HG03571 (cell line): ENCODE results near the gene PRDM13.
"Not testable (repeated sequence)": the region's sequence is repeated elsewhere in the genome, so short reads cannot be mapped to it uniquely, and the experiment has no call there.

ENCODE experiments used
- ATAC-seq: cut with Tn5 transposase; IDR thresholded peaks from one replicate; pipeline ENCODE4 v1.9.1; 2021; ENCODE audit not compliant: unreplicated experiment

The PRDM13 gene

DNA sequence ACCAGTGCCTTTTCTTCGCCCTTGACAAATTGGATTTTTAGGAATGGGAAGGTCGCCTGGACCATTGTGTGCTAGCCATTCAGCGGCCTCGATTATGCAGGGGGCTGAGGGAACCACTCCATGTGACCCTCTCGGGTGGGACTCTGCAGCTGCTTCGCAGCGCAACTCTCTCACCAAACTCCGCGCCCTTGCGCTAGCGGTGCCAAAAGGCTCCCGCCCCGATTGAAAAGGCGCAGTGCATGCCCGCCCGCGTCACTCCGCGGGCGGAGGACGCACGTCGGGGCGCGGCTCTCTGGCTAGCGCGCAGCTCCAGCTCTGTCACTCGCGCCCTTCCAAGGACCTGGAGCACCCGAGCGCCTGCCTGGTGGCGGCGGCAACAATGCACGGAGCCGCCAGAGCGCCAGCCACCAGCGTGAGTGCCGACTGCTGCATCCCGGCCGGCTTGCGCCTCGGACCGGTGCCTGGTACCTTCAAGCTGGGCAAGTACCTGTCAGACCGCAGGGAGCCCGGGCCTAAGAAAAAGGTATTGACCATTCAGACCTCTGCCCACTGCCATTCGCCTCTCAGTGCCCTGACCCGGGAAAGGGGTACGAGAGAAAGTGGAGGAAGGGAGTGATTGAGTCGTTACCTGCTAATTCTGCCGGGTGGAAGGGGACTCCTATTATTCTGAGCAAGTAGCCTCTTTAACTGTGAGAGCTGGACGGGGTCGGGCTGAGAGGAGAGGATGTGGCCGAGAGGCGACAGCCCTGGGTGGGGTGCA, at the start of gene PRDM13:
Gene PRDM13, plus strand, starts transcription at position 178 of the 760 bp plus-strand sequence. Its CDS starts 202 bp downstream, at position 380.
- ATAC-seq: no peak

DNA sequence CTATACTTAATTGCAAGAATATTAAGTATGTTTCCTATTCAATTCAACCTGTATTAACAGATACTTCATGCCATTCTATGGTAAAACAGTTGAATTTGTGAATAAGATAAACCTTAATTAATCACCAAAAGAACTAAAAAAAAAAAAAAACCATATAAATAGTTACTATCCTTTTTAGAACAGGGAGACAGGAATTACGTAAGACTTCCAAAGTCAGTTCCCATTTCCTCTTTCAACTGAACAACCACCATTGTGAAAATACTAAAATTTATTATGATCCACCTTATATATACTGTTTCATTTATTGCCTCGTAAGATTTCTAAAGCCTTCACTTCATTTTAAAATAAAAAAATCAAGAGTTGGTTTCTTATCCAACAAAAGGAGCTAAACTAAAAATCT, 47.6 kb upstream of the PRDM13 start:
- ATAC-seq: no peak

- no peak for ATAC-seq
Observed at GRCh38 chr6:99560668-99561067, 46.0 kb upstream of the PRDM13 start.

DNA sequence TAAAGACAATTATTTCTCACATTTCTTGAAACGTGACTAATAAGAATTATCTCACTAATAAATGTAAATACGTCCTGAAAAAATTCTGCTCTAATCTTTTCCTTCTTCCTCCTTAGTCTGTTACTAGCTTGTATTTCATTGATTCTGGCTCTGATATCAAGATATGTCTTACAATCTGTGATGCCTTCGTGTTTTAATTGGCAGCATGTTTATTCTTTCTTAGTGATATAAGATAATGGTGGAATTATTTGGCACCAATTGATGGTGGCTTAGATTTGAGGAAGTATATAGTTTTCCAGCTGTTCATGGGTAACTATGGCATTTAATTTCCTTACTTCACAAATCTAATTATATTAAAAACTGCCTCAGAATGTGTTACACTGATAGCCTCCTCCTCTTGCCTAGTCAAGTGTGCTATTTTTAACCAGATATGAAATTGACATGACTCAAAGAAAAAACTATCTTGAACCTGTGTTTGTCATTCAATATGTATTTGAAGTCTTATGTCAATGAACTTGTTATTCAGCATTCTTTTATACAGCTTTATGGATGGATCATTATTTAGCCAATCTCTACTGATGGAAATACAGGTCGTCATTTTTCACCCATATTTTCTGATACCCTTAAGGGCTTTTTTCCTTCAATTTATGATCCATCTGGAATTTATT, 43.4 kb upstream of the PRDM13 start:
- ATAC-seq: no peak

DNA sequence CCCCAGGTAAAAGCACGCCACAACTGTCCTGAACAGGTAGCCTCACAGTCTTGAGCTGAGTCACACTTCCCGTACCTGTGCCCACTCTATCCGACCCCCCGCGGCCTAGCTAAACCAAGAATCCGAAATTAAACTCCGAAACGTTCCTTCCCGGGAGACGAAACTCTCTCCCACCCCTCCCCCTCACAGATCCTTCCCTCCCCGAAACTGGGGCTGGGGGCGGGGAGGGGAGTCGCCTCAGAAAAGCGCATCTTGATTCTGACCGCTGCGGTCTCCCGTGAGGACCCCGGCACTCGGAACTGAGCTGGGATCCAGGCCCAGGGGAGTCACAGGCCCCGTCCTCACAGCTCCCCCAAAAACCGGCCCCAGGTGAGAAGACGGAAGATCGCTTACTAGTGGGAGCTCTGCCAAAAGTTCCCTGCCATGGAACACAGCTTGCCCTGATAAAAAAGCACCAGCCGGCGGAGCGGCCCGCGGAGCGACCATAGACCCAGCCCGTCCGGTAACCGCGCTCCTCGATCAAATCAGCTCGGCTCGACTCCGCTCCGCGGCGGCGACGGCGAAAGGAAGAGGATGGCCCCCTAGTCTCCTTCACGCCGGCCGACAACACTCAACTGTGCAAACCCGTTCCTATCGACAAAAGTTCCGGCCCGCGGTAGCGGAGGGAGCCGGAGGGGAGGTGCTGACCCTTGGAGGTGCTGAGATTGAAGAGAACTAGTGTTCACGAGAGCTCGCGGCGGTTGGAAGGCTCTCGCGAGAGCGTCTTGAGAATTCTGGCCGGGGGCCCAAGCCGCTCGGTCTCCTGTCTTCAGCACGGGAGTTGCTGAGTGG, 38.3 kb upstream of the PRDM13 start, which contains the start of gene CCNC:
Gene CCNC, minus strand, starts transcription at position 558 of the 831 bp plus-strand sequence. Its CDS starts 133 bp downstream, at position 425.
- ATAC-seq: peak; percentile 98

GRCh38 chr6:99573980-99574617, 32.5 kb upstream of the PRDM13 start:
- ATAC-seq: no peak

- ATAC-seq: no peak
Observed at GRCh38 chr6:99575544-99576227, 30.9 kb upstream of the PRDM13 start.

DNA sequence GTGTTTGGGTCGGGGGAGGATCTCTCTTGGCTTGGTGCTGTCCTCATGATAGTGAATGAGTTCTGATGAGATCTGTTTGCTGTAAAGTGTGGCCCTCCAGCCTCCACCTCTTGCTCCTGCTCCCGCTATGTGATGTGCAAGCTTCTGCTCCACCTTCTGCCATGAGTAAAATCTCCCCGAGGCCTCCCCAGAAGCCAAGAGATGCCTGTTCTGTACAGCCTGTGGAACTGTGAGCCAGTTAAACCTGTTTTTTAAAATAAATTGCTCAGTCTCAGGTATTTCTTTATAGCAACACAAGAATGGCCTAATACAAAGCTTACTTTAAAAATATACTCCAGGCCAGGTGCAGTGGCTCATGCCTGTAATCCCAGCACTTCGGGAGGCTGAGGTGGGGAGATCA, 26.9 kb upstream of the PRDM13 start:
- ATAC-seq: no peak

GRCh38 chr6:99587792-99588191, 18.8 kb upstream of the PRDM13 start:
- no peak for ATAC-seq

GRCh38 chr6:99588618-99589289, 17.9 kb upstream of the PRDM13 start:
- peak; percentile 90 for ATAC-seq

GRCh38 chr6:99589290-99589672, 17.4 kb upstream of the PRDM13 start:
- ATAC-seq: peak; percentile 10

- no peak for ATAC-seq
Observed at GRCh38 chr6:99589907-99590493, 16.6 kb upstream of the PRDM13 start.

GRCh38 chr6:99590728-99591672, 15.6 kb upstream of the PRDM13 start:
- ATAC-seq: no peak

- no peak for ATAC-seq
Observed at GRCh38 chr6:99591673-99592364, 14.8 kb upstream of the PRDM13 start.

- no peak for ATAC-seq
Observed at GRCh38 chr6:99592900-99593299, 13.7 kb upstream of the PRDM13 start.

- ATAC-seq: not testable (repeated sequence)
Observed at GRCh38 chr6:99594696-99595095, 11.9 kb upstream of the PRDM13 start.

DNA sequence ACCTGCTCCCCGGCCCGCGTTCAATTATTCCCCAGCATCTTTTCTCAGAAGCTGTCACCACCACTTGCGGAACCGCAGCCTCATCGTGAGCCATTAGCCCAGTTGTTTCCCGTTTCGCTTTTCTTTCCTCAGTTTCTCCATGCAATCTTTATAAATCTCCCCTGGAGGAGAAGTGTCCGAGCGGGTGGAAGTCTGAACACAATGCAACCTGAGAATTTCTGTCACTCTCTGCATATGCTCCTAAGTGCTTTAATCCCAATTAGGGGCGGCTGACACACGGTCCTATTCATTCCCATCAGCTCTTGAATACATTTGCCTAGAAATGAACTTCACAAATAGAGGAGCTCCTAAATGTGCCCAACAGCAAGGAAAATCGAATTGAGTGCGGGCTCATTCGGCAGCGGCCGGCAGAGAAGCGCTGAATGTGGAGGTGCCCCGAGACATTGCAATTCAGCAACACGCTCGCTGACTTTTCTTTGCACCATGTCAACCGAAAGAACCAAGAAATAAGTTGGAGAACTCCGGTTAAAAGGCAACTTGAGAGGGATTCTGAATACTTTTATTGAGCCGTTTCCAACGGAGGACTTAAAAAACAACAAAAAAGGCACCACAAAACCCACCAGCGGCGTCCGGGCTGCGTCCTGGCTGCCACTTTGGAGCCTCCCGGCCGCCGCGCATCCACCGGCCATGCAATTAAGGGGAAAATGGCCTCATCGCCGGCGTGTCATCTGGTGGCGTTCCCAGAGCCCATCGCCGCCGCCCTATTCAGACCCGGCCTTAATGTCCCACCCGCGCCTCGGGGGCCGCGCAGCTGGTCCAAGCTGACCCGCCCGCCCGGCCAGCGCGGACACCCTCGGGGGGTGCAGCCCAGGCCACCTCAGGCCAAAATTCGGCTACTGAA, 3.9 kb upstream of the PRDM13 start:
- ATAC-seq: no peak
